GM21619 (cell line): ENCODE results near the gene SPRED1.

Experiments used
- ATAC-seq: cut with Tn5 transposase; IDR thresholded peaks from one replicate; pipeline ENCODE4 v1.9.1; 2021; ENCODE audit not compliant: unreplicated experiment

The SPRED1 gene

GRCh38 chr15:38344351-38344750 is 91.7 kb downstream of the SPRED1 start:
- ATAC-seq = no peak

GRCh38 chr15:38349251-38349650 is 96.6 kb downstream of the SPRED1 start:
- no peak for ATAC-seq

GRCh38 chr15:38351466-38351865 is 98.8 kb downstream of the SPRED1 start:
- no peak for ATAC-seq

GRCh38 chr15:38354315-38354929 is 101.8 kb downstream of the SPRED1 start:
- ATAC-seq = no peak

- ATAC-seq = no peak
Measured at GRCh38 chr15:38362355-38362754, 109.7 kb downstream of the SPRED1 start.

- ATAC-seq = no peak
Measured at GRCh38 chr15:38367476-38367875, 114.8 kb downstream of the SPRED1 start.

GRCh38 chr15:38369936-38370478 is 117.4 kb downstream of the SPRED1 start:
- ATAC-seq = no peak

GRCh38 chr15:38373016-38373415 is 120.4 kb downstream of the SPRED1 start:
- ATAC-seq = no peak

GRCh38 chr15:38374029-38374428 is 121.4 kb downstream of the SPRED1 start:
- no peak for ATAC-seq

GRCh38 chr15:38374556-38374955 is 121.9 kb downstream of the SPRED1 start:
- ATAC-seq = no peak

GRCh38 chr15:38376081-38376480 is 123.4 kb downstream of the SPRED1 start:
- ATAC-seq = no peak

- ATAC-seq = no peak
Measured at GRCh38 chr15:38377636-38378035, 125.0 kb downstream of the SPRED1 start.

- no peak for ATAC-seq
Measured at GRCh38 chr15:38378161-38378560, 125.5 kb downstream of the SPRED1 start.

- peak; percentile 82 for ATAC-seq
Measured at GRCh38 chr15:38389924-38390542, 137.4 kb downstream of the SPRED1 start.

- ATAC-seq = no peak
Measured at GRCh38 chr15:38391191-38391590, 138.6 kb downstream of the SPRED1 start.

GRCh38 chr15:38398134-38398533 is 145.5 kb downstream of the SPRED1 start:
- no peak for ATAC-seq

GRCh38 chr15:38401106-38401505 is 148.5 kb downstream of the SPRED1 start:
- ATAC-seq = no peak

- no peak for ATAC-seq
Measured at GRCh38 chr15:38401701-38402100, 149.1 kb downstream of the SPRED1 start.

GRCh38 chr15:38406436-38406835 is 153.8 kb downstream of the SPRED1 start:
- no peak for ATAC-seq
